Ovary (tissue), 9 donors: ENCODE measurements around the gene APBB1. TPM values are rescaled to one million over a fixed set of nuclear protein-coding genes. Genes with fewer than 3 reads are reported as not detected.

ENCODE experiments used
- DNase-seq, 5 donors: peaks; one replicate each; pipeline ENCODE4 v3.0.0-alpha.2; 2019 to 2020
- H3K27ac ChIP-seq, 2 donors: fragments of 200-600 bp; one replicate each; pipeline versions ENCODE4 v1.5.1 to v1.8.0; 2019 to 2022
- H3K27me3 ChIP-seq: fragments of 200-600 bp; one replicate; pipeline ENCODE4 v1.8.0; 2022
- H3K36me3 ChIP-seq: fragments of 200-600 bp; sonication (generic); one replicate; pipeline ENCODE4 v1.5.1; 2019
- H3K4me1 ChIP-seq: one replicate; pipeline ENCODE4 v1.8.1; 2013; ENCODE audit warnings: mild to moderate bottlenecking, moderate library complexity; ENCODE audit not compliant: insufficient read depth
- H3K4me3 ChIP-seq: fragments of 200-600 bp; sonication (generic); one replicate; pipeline ENCODE4 v1.5.1; 2017
- H3K9me3 ChIP-seq, 2 donors: fragments of 200-600 bp in 1 of 2; sonication (generic) in 1 of 2; one replicate each; pipeline versions ENCODE4 v1.5.1 to v1.8.1; 2013 to 2019; ENCODE audit warnings: mild to moderate bottlenecking in 1 of 2, moderate library complexity in 1 of 2
- CTCF ChIP-seq, 3 donors: fragments of 450-650 bp in 2 of 3; fragments of 200-600 bp in 1 of 3; IDR thresholded peaks; one replicate each; pipeline versions ENCODE4 v1.5.1 to v1.8.0; 2016 to 2022; ENCODE audit warnings: antibody characterized with exemption in 3 of 3, mild to moderate bottlenecking in 1 of 3
- EP300 ChIP-seq: sonication (generic); formaldehyde crosslinking; IDR thresholded peaks from one replicate; pipeline ENCODE4 v1.6.1; 2017; ENCODE audit warnings: antibody characterized with exemption
- POLR2A ChIP-seq: fragments of 450-650 bp; IDR thresholded peaks from one replicate; pipeline ENCODE4 v1.6.1; 2017; ENCODE audit warnings: antibody characterized with exemption, mild to moderate bottlenecking, moderate library complexity
- WGBS, 3 donors: extraction: QIAGEN DNeasy Blood & Tissue Kit in 1 of 3; methylation state at CpG; one replicate each; pipeline versions ENCODE4 v1.1.5 to v1.1.7; 2013 to 2017; 5-methylcytosine and 5-hydroxymethylcytosine counted together
- intact Hi-C, 4 donors: fragments of 100-400 bp; cut with DNase I; formaldehyde crosslinking; loops; one replicate each; pipeline versions ENCODE4 v1.11.0 to v1.15.1; 2022 to 2023
- polyA plus RNA-seq, 2 donors: library from polyadenylated mRNA; stranded (reverse); fragments of 200-250 nt in 1 of 2; fragments of 350-450 nt in 1 of 2; fragmentation: Illumina TruSeq in 1 of 2; extraction: RNeasy Lipid Tissue Mini Kit (QIAGEN cat#74804) in 1 of 2; gene quantifications; one replicate each; pipeline ENCODE4 v1.2.3, GENCODE V29; 2013 to 2014
- total RNA-seq, 7 donors: library from RNA; depleted of rRNA in 2 of 7; stranded (reverse); fragments of >200 nt in 2 of 7; fragmentation: NEBNext Ultra II Directional in 3 of 7; extraction: Animal tissue kit (Norgen Biotek cat#: 25700) in 3 of 7; gene quantifications; one replicate each; pipeline versions ENCODE4 v1.1.0 to v1.2.4, GENCODE V29; 2016 to 2023
- donor health status: DM: no; HTN: no; CAD: no; lungs with moderate emphysema.
- donor health status: DM: no; HTN: no; CAD: no.
- donor health status: Bipolar disorder and iron deficiency.
- donor health status: DM: yes; HTN: yes; CAD: no.
- donor health status: DM: no; HTN: no; CAD: no.
- donor health status: DM: yes; HTN: yes; CAD: no.

Gene APBB1
- total and polyA plus RNA-seq, 9 donors, result 34.1 to 90.9 (median 59.9) TPM

- DNase-seq, result no peak
- Histone ChIP-seq H3K4me3 (no peak overlapping the region), H3K27ac (no peak overlapping the region), H3K4me1 (no peaks in the 10 kb centered on the region), H3K9me3 (no peaks in the 10 kb centered on the region), H3K27me3 (no peaks in the 10 kb centered on the region), H3K36me3 (no peaks in the 10 kb centered on the region)
- intact Hi-C loops, result no loop called here
- TF ChIP-seq POLR2A (no peak), EP300 (no peak), CTCF (IDR thresholded peaks at IDR 0.05) (no peak)
- 92 to 93% (median 93%) methylated on average over 26 of the region's 26 CpGs for WGBS, 3 donors
Measured at GRCh38 chr11:6457581-6458320, 38.9 kb upstream of the APBB1 start.

GRCh38 chr11:6456361-6457073 lies 37.6 kb upstream of the APBB1 start:
- Histone ChIP-seq H3K27me3 (no peaks in the 10 kb centered on the region), H3K9me3 (no peaks in the 10 kb centered on the region), H3K4me1 (no peaks in the 10 kb centered on the region), H3K36me3 (no peaks in the 10 kb centered on the region), H3K4me3 (no peak overlapping the region), H3K27ac (no peak overlapping the region)
- WGBS, 3 donors, result 92 to 96% (median 94%) methylated on average over 46 to 56 of the region's 56 CpGs
- DNase-seq, result no peak
- TF ChIP-seq EP300 (no peak), POLR2A (no peak), CTCF (IDR thresholded peaks at IDR 0.05) (no peak)
- intact Hi-C loops, result no loop called here

- H3K4me1 ChIP-seq, result no peaks in the 10 kb centered on the region
- H3K27ac ChIP-seq, result no peak overlapping the region
- no peaks in the 10 kb centered on the region for H3K36me3 ChIP-seq
- TF ChIP-seq CTCF (IDR thresholded peaks at IDR 0.05) (no peak), EP300 (no peak), POLR2A (no peak)
- H3K27me3 ChIP-seq, result no peaks in the 10 kb centered on the region
- no peak for DNase-seq
- 84 to 85% (median 84%) methylated on average over 2 of the region's 2 CpGs for WGBS, 3 donors
- no peak overlapping the region for H3K4me3 ChIP-seq
- H3K9me3 ChIP-seq, result no peaks in the 10 kb centered on the region
- intact Hi-C loops, result no loop called here
Measured at GRCh38 chr11:6455070-6455469, 36.2 kb upstream of the APBB1 start.

- intact Hi-C loops, result no loop called here
- no peak overlapping the region for H3K27ac ChIP-seq
- WGBS, 3 donors, result 92 to 97% (median 97%) methylated on average over 2 of the region's 2 CpGs
Measured at GRCh38 chr11:6453152-6453551, 34.3 kb upstream of the APBB1 start.

More at GRCh38 chr11:6453152-6453551, 34.3 kb upstream of the APBB1 start:
- H3K4me3 ChIP-seq, result no peak overlapping the region
- H3K36me3 ChIP-seq, result no peaks in the 10 kb centered on the region
- H3K4me1 ChIP-seq, result no peaks in the 10 kb centered on the region
- no peaks in the 10 kb centered on the region for H3K27me3 ChIP-seq
- no peak for DNase-seq
- no peaks in the 10 kb centered on the region for H3K9me3 ChIP-seq
- TF ChIP-seq EP300 (no peak), POLR2A (no peak), CTCF (IDR thresholded peaks at IDR 0.05) (no peak)
